Measurements from ENCODE around the gene CSPG4. TPM values are rescaled to one million over a fixed set of nuclear protein-coding genes. Genes with fewer than 3 reads are reported as not detected.
"Not testable (repeated sequence)": the region's sequence is repeated elsewhere in the genome, so short reads cannot be mapped to it uniquely, and the experiment has no call there.

The CSPG4 gene
- total RNA-seq, 1 donor from 2014 or later: under 0.01 TPM

- DNase-seq (ENCODE audit: low read depth in 2 of 2): not testable (repeated sequence)
Measured at GRCh38 chr15:75693028-75693427, 19.6 kb downstream of the CSPG4 start.

GRCh38 chr15:75692311-75692710 is 20.3 kb downstream of the CSPG4 start:
- not testable (repeated sequence) for DNase-seq (ENCODE audit: low read depth in 2 of 2)

GRCh38 chr15:75689429-75689828 is 23.2 kb downstream of the CSPG4 start:
- DNase-seq (ENCODE audit: low read depth in 2 of 2): not testable (repeated sequence)

GRCh38 chr15:75688831-75689230 is 23.8 kb downstream of the CSPG4 start:
- DNase-seq (ENCODE audit: low read depth in 2 of 2): no peak

- DNase-seq (ENCODE audit: low read depth in 2 of 2): no peak
Measured at GRCh38 chr15:75688278-75688557, 24.4 kb downstream of the CSPG4 start.

GRCh38 chr15:75687486-75688277 is 25.0 kb downstream of the CSPG4 start:
- DNase-seq (ENCODE audit: low read depth in 2 of 2): no peak

GRCh38 chr15:75686212-75686642 is 26.4 kb downstream of the CSPG4 start:
- peak; percentile 67 to 76 for DNase-seq (ENCODE audit: low read depth in 2 of 2)

GRCh38 chr15:75685195-75685594 is 27.5 kb downstream of the CSPG4 start:
- DNase-seq (ENCODE audit: low read depth in 2 of 2): no peak

GRCh38 chr15:75684648-75685047 is 28.0 kb downstream of the CSPG4 start:
- DNase-seq (ENCODE audit: low read depth in 2 of 2): no peak

GRCh38 chr15:75683646-75684312 is 28.9 kb downstream of the CSPG4 start:
- DNase-seq (ENCODE audit: low read depth in 2 of 2): peak; percentile 65 to 80

GRCh38 chr15:75682181-75683135 is 30.2 kb downstream of the CSPG4 start:
- DNase-seq (ENCODE audit: low read depth in 2 of 2): no peak

- DNase-seq (ENCODE audit: low read depth in 2 of 2): no peak
Measured at GRCh38 chr15:75680007-75680789, 32.5 kb downstream of the CSPG4 start.

- DNase-seq (ENCODE audit: low read depth in 2 of 2): not testable (repeated sequence)
Measured at GRCh38 chr15:75678324-75678690, 34.3 kb downstream of the CSPG4 start.

GRCh38 chr15:75677465-75678323 is 35.0 kb downstream of the CSPG4 start:
- no peak for DNase-seq (ENCODE audit: low read depth in 2 of 2)

- DNase-seq (ENCODE audit: low read depth in 2 of 2): no peak
Measured at GRCh38 chr15:75676688-75677464, 35.8 kb downstream of the CSPG4 start.

- no peak for DNase-seq (ENCODE audit: low read depth in 2 of 2)
Measured at GRCh38 chr15:75675579-75676404, 36.9 kb downstream of the CSPG4 start.

- DNase-seq (ENCODE audit: low read depth in 2 of 2): no peak
Measured at GRCh38 chr15:75674366-75674765, 38.3 kb downstream of the CSPG4 start.

GRCh38 chr15:75673426-75674235 is 39.0 kb downstream of the CSPG4 start:
- DNase-seq (ENCODE audit: low read depth in 2 of 2): no peak
